Caco-2 (cell line): ENCODE data around the gene TEX264. TPM values are rescaled to one million over a fixed set of nuclear protein-coding genes. Genes with fewer than 3 reads are reported as not detected.

Source experiments
- BruUV-seq: library from RNA; stranded (reverse); fragments of 400-500 nt; replicated peaks from 2 replicates; lab custom pipeline; 2021; lab: Mats Ljungman, UMichigan
- CTCF ChIA-PET: fragments of 300-600 bp; sonication (Branson Sonifier 250); formaldehyde crosslinking; loops from one replicate; lab custom pipeline; 2022; ENCODE audit warnings: antibody characterized with exemption; lab: Charles Lee
- POLR2A ChIA-PET: fragments of 300-600 bp; sonication (Branson Sonifier 250); formaldehyde crosslinking; loops from one replicate; lab custom pipeline; 2022; ENCODE audit warnings: antibody characterized with exemption; lab: Charles Lee
- DNase-seq, 2 experiments: peaks; one replicate each; pipeline versions ENCODE4 v3.0.0 to v3.0.0-alpha.2; 2020 to 2022
- H3K27me3 ChIP-seq: replicated peaks from 2 replicates; pipeline ENCODE4 v1.6.0; 2011; ENCODE audit warnings: low read length; ENCODE audit not compliant: control insufficient read depth, insufficient read depth
- H3K36me3 ChIP-seq: 2 replicates; pipeline ENCODE4 v1.5.1; 2011; ENCODE audit warnings: low read length; ENCODE audit not compliant: control insufficient read depth, insufficient read depth
- H3K4me1 ChIP-seq: fragments of 250-450 bp; sonication (Bioruptor Pico); 2 replicates; pipeline ENCODE4 v1.5.1; 2020; ENCODE audit warnings: mild to moderate bottlenecking
- H3K4me3 ChIP-seq: 2 replicates; pipeline ENCODE4 v1.5.1; 2011; ENCODE audit warnings: low read depth, mild to moderate bottlenecking, control low read depth, low read length
- H3K9me3 ChIP-seq: fragments of 250-450 bp; sonication (Bioruptor Pico); 2 replicates; pipeline ENCODE4 v1.5.1; 2020; ENCODE audit warnings: mild to moderate bottlenecking, moderate library complexity
- H3K27ac Mint-ChIP-seq: one replicate; pipeline ENCODE4 v1.8.0; 2022; ENCODE audit warnings: mixed read lengths; ENCODE audit not compliant: unreplicated experiment
- H3K27me3 Mint-ChIP-seq: one replicate; pipeline ENCODE4 v1.8.0; 2022; ENCODE audit warnings: mixed read lengths; ENCODE audit not compliant: insufficient read depth, unreplicated experiment
- H3K36me3 Mint-ChIP-seq: one replicate; pipeline ENCODE4 v1.8.0; 2022; ENCODE audit warnings: mild to moderate bottlenecking, mixed read lengths; ENCODE audit not compliant: insufficient read depth, unreplicated experiment
- H3K4me1 Mint-ChIP-seq: one replicate; pipeline ENCODE4 v1.8.0; 2022; ENCODE audit warnings: low read depth, mixed read lengths; ENCODE audit not compliant: unreplicated experiment
- H3K4me3 Mint-ChIP-seq: one replicate; pipeline ENCODE4 v1.8.0; 2022; ENCODE audit warnings: mild to moderate bottlenecking, moderate library complexity, mixed read lengths; ENCODE audit not compliant: unreplicated experiment
- H3K9me3 Mint-ChIP-seq: one replicate; pipeline ENCODE4 v1.8.0; 2022; ENCODE audit warnings: mixed read lengths; ENCODE audit not compliant: unreplicated experiment
- CTCF ChIP-seq, 2 experiments: fragments of 200-600 bp in 1 of 2; IDR thresholded peaks; 1 replicate in 1 of 2; 2 replicates in 1 of 2; pipeline versions ENCODE4 v1.5.1 to v1.8.0; 2011 to 2022; ENCODE audit warnings: antibody characterized with exemption in 1 of 2, control low read depth in 1 of 2, inconsistent platforms in 1 of 2, low read depth in 1 of 2, low read length in 1 of 2, mild to moderate bottlenecking in 1 of 2, moderate library complexity in 1 of 2; ENCODE audit not compliant: insufficient read depth in 1 of 2, severe bottlenecking in 1 of 2, unreplicated experiment in 1 of 2
- intact Hi-C: fragments of 100-400 bp; cut with micrococcal nuclease; formaldehyde crosslinking; loops from one replicate; pipeline ENCODE4 v1.10.0; 2022; ENCODE audit not compliant: unreplicated experiment
- total RNA-seq: library from RNA; stranded (reverse); gene quantifications from 2 replicates; pipeline ENCODE4 v1.2.3, GENCODE V29; 2022

Gene TEX264
- total RNA-seq, 1 experiment from 2014 or later = 37.9 TPM

DNA sequence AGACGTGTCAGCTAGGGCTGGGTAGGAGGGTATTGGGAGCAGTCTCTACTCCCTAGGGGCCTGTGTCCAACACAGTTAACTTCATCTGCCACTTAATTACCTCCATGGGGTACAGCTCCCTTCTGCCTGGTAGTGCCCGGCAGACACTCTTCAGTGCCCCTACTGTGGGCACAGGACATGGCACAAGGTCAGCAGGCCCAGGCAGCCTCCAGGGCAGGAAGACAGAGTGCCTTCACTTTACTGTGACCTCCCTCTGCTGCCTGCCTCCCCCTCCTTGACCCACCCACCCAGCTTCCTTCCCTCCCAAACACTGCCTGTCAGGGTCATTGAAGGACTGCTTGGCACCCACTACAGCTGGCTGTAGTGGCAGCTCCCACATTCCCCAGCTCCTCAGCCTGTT lies 29.4 kb downstream of the TEX264 start:
- no peaks in the 10 kb centered on the region for H3K9me3 ChIP-seq
- BruUV-seq = no TSS peak
- H3K36me3 ChIP-seq = no peaks in the 10 kb centered on the region
- H3K4me1 Mint-ChIP-seq = no peaks in the 10 kb centered on the region
- no peak overlapping the region for H3K27ac Mint-ChIP-seq
- H3K4me1 ChIP-seq = no peaks in the 10 kb centered on the region
- DNase-seq = no peak
- H3K36me3 Mint-ChIP-seq = no peaks in the 10 kb centered on the region
- H3K4me3 ChIP-seq = no peak overlapping the region
- H3K4me3 Mint-ChIP-seq = no peak overlapping the region
- ChIA-PET POLR2A (no interaction called here), CTCF (no interaction called here)
- intact Hi-C loops = no loop called here
- no peaks in the 10 kb centered on the region for H3K27me3 Mint-ChIP-seq
- no peaks in the 10 kb centered on the region for H3K9me3 Mint-ChIP-seq
- H3K27me3 ChIP-seq = no peaks in the 10 kb centered on the region
- TF ChIP-seq CTCF (IDR thresholded peaks at IDR 0.05; ENCODE audit: insufficient read depth in 1 of 2, low read depth in 1 of 2, low read length in 1 of 2, severe bottlenecking in 1 of 2, unreplicated experiment in 1 of 2) = no peak

DNA sequence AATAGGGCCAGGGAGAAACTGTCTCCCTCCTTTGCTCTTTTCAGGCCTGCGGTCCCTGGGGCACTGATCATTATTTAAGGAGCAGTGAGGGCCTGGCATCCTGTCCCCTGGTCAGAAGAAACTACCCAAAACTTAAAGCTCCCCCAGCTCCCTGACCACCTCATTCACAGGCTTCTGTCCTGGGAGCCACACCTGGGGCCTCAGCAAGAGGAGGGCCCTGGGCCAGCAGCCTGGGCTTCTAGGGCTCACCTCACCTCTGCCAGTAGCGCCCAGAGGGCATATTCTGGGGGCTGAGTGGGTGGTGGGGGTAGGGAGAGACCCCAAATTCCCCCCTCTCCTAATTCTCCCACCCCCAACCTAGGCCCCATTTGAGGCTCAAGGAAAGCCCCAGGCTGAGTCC lies 31.1 kb downstream of the TEX264 start:
- no peak for TF ChIP-seq CTCF (IDR thresholded peaks at IDR 0.05; ENCODE audit: insufficient read depth in 1 of 2, low read depth in 1 of 2, low read length in 1 of 2, severe bottlenecking in 1 of 2, unreplicated experiment in 1 of 2)
- no peaks in the 10 kb centered on the region for H3K27me3 ChIP-seq
- Mint-ChIP-seq H3K36me3 (peaks cover 8% of the 10 kb centered on the region), H3K4me1 (peaks cover 2% of the 10 kb centered on the region), H3K27me3 (no peaks in the 10 kb centered on the region), H3K4me3 (no peak overlapping the region), H3K27ac (no peak overlapping the region), H3K9me3 (no peaks in the 10 kb centered on the region)
- CTCF ChIA-PET = no interaction called here
- BruUV-seq = no TSS peak
- intact Hi-C loops = no loop called here
- H3K36me3 ChIP-seq = no peaks in the 10 kb centered on the region
- POLR2A ChIA-PET = no interaction called here
- no peak overlapping the region for H3K4me3 ChIP-seq
- H3K4me1 ChIP-seq = no peaks in the 10 kb centered on the region
- H3K9me3 ChIP-seq = no peaks in the 10 kb centered on the region
- no peak for DNase-seq

- no peaks in the 10 kb centered on the region for H3K27me3 ChIP-seq
- ChIA-PET POLR2A (no interaction called here), CTCF (interaction anchor here (0.5 to 0.9 kb wide), 2 partner anchors 16 to 599 kb away, joined by 5 to 6 read pairs; no protein-coding TSS in a partner anchor)
- no peak overlapping the region for H3K4me3 ChIP-seq
- no peaks in the 10 kb centered on the region for H3K9me3 ChIP-seq
- peaks cover 17% of the 10 kb centered on the region for H3K36me3 Mint-ChIP-seq
- H3K4me3 Mint-ChIP-seq = no peak overlapping the region
- peaks cover 6% of the 10 kb centered on the region for H3K27me3 Mint-ChIP-seq
- no peaks in the 10 kb centered on the region for H3K36me3 ChIP-seq
- H3K27ac Mint-ChIP-seq = no peak overlapping the region
- no peaks in the 10 kb centered on the region for H3K4me1 ChIP-seq
- BruUV-seq = no TSS peak
- H3K4me1 Mint-ChIP-seq = peaks cover 8% of the 10 kb centered on the region
- TF ChIP-seq CTCF (IDR thresholded peaks at IDR 0.05; ENCODE audit: insufficient read depth in 1 of 2, low read depth in 1 of 2, low read length in 1 of 2, severe bottlenecking in 1 of 2, unreplicated experiment in 1 of 2) = no peak
- DNase-seq = no peak
- intact Hi-C loops = no loop called here
- H3K9me3 Mint-ChIP-seq = no peaks in the 10 kb centered on the region
Measured at GRCh38 chr3:51703068-51703760, 32.2 kb downstream of the TEX264 start.
